NCI-H2171 (cell line): ENCODE data around the gene AIFM2.
"Not testable (repeated sequence)": the region's sequence is repeated elsewhere in the genome, so short reads cannot be mapped to it uniquely, and the experiment has no call there.

ENCODE experiments used
- DNase-seq: peaks from one replicate; lab custom pipeline; 2025; lab: John Stamatoyannopoulos, UW

Gene AIFM2

DNA sequence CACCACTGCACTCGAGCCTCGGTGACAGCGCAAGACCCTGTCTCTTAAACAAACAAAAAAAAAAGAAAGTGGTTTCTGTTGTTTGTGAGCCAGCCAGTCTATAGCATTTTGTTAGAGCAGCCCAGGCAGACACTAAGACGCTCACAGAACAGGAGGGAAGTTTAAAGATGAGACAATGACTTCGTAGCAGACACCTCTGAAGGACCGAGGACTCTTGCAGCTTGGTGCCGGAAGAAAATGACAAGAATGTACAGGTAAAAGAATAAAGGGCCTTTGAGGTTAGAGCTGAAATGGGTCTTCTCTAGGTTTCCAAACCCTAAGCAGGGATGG lies 40.3 kb downstream of the AIFM2 start:
- no peak for DNase-seq

DNA sequence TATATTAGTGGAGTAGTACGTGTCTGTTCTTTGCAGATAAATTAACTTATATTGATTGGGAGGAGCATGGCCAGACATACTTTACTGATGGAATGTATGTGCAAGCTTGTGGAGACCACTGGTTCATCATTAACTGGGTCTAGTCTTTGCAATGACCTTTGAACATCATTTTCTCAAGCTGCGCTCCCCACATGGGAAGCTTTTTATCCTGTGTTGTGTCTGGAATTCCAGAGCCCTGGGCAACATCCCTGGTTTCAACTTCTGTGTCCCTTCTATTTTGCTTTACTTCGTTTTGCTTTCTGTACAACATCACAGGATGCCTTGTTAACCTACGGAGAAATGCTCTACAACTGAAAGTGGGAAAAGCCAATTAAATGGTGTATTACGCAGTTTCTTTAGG lies 41.7 kb downstream of the AIFM2 start:
- no peak for DNase-seq

DNA sequence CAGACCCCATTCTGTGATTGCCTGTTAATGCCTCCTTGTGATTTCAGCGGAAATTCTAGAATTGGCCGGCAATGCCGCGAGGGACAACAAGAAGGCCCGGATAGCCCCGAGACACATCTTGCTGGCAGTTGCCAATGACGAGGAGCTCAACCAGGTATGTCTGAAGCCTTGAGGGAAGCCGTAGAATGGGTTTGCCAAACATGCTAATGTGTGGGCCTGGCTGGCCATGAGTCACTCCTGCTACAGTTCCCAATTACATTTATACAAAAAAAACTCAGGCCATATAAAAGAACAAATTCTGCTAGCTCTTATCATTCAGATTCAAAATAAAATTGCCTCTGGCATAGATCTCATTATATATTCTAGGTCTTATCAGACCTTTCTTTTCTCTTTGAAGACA lies 42.6 kb downstream of the AIFM2 start:
- no peak for DNase-seq

DNA sequence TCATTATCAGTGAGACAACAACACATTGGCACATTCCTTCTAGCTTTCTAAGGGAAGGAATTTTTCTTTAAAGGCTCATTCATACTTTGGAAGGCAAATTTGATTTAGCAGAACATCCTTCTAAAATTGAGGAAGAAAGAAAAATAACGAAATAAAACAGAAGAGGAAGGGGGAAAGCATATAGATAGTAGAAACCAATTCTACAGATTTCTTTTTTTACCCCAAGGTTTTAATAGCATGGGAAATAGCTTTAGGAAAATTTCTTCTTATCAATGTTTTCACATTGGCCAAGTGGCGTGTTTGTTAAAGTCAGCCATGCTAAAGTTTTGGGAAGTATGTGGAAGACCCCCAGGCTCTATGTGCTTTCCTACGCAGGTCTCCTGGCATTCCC lies 44.3 kb downstream of the AIFM2 start:
- DNase-seq, result no peak

DNA sequence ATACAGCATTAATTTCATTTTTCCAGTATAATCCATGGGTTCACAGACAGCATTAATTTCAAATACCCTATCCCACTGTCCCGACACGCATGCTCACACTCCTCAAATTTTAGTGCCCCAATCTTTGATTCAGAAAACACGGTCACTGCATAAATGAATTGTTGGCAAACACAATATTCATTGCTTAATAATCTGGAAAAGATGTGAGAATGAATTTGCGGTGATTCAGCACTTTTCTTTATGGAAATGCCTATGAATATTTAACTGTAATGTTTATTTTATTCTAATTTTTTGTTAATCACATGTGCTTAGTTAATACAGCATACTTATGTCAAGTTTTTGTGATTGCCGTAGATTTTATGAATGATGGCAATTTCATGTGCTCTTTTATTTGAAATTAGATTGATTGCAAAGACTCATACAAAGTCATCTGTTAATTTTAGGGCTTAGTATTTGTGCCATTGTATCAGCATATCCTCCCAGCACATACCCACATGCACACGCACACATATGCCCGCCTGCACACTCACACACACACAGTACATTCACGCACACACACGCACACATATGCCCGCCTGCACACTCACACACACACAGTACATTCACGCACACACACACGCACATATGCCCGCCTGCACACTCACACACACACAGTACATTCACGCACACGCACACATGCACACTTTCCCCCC lies 44.9 kb downstream of the AIFM2 start:
- no peak for DNase-seq

DNA sequence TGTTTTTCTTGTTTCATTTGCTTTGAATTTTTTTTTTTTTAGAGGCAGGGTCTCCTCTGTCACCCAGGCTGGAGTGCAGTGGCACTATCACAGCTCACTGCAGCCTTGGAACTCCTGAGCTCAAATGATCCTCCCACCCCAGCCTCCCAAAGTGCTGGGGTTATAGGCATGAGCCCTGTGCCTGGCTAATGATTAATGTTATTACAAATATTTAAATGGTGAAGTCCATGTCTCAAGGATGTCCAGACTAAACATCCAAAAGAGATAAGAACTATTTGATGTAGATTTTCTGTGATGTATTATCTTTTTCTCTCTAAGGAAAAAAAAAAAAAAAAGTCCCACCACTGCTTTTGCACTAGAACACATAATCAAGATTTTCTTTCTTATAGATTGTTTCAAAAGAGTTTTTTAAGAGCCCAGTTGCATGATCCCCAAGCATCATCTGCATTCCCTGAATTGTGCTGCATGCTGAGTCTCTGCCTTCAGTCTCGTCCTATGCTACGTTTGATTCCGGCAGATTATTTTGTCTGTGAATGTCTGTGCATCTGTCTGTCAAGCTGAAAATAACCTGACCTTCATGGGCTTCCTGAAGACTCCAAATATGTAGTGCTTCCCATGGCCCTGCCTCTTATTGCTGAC lies 46.5 kb downstream of the AIFM2 start:
- no peak for DNase-seq

DNA sequence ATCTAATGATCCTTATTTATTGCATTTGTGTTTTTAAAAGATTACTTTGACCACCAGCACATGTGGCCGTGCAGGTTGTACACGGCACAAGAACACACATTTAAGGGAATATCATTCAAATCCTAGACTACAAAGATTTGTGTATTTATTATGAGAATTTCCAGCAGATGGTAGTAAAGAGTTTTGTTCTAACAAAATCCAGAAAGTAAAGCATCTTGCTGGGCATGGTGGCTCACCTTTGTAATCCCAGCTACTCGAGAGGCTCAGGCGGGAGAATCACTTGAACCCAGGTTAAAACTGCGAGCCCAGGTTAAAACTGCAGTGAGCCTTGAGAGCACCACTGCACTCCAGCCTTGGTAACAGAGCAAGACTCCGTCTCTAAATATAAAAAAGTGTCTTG lies 48.4 kb downstream of the AIFM2 start:
- DNase-seq, result no peak

DNA sequence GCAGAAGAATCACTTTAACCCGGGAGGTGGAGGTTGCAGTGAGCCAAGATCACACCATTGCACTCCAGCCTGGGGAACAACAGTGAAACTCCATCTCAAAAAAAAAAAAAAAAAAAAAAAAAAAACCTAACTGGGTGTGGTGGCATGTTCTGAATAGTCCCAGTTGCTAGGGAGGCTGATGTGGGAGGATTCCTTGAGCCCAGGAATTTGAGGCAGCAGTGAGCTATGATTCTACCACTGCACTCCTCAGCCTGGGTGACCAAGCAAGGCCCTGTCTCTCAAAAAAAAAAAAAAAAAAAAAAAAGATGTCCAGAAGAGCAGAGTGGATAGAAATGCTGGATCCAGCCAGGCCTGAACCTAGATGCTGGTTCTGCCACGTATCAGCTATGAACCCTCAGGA lies 51.8 kb downstream of the AIFM2 start:
- not testable (repeated sequence) for DNase-seq

DNA sequence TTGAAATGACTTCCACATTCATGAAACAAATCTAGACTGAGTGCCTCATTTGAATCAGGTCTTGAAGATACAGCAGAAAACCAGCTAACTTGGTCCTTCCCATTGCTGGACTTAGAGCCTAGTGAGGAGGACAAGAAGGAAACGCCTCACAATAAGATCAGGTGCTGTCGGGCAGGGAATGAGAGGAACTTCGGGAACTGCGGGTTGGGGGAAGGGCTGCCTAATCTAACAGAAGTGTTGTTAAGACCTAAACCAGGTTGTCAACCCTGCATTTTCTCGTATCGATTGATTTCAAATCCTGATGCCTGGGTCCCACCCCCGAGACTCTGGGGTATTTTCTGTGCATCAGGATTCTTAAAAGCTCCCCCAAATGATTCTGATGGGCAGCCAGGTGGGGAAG lies 53.7 kb downstream of the AIFM2 start:
- no peak for DNase-seq

DNA sequence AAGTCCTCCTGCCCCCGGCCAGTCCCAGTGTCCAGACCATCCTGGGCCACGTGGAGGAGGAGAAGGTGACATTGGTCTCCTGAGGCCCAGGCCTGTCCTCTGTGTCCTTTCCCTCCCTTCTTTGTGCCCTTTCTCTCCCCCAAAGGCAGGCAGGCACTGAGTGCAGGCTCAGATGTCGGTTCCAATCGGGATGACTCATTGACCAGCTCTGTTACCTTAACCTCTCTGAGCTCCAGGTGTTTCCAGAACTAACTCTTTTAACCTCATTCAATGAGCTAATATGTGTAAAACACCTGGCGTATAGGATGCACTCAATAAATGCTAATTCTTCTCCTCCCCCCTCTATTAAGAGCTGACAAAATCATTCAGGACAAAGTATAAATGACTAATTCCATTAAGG lies 54.3 kb downstream of the AIFM2 start:
- DNase-seq, result no peak

DNA sequence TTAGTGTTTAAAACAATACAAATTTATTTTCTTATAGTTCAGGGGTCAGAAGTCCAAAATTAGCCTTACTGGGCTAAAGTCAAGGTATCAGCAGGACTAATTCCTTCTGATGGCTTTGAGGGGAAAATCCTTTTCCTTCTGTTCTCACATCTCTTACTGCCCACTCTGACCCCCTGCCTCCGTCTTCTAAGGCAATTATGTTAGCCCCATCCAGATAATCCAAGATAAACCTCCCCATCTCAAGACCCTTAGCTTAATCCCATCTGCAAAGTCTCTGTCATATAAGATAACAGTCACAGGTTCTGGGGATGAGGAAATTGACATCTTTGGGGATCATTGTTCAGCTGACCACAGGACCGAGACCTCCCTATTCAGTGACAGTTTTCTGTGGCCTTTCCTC lies 57.7 kb downstream of the AIFM2 start:
- no peak for DNase-seq

DNA sequence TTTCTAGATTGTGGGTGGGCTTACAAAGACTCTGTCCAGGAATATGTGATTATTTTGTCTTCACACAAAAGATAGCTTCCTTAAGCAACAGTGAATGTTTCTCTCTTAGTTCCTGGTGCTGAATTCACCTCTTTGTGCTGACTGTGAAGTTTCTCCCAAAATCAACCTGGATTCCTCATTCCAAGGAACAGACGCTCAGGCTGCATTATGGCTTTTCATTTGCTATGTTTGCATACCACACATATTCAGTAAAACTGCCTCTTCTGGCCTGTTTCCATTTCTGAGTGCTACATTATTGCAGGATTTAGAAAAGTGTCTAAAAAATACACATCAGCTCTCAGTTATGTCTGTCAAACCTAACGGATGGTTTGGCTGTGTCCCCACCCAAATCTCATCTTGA lies 58.5 kb downstream of the AIFM2 start:
- no peak for DNase-seq

DNA sequence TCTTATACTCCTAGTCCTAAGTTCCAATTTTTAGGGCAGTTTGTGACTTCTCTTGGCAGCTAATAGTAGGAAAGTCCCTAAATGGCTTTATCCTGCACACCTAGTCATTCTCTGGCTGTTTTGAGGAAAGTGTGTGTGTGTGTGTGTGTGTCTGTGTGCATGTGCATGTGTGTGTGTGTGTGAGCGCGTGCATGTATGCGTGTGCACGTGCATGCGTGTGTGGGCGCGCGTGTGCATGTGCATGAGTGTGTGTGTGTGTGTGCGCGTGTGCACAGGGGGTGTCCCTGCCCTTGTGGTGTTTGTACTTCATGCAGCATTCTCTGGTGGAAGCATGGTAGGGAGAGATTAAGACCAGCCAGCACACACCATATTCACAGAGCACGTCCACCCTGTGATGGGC lies 61.8 kb downstream of the AIFM2 start:
- DNase-seq, result no peak

DNA sequence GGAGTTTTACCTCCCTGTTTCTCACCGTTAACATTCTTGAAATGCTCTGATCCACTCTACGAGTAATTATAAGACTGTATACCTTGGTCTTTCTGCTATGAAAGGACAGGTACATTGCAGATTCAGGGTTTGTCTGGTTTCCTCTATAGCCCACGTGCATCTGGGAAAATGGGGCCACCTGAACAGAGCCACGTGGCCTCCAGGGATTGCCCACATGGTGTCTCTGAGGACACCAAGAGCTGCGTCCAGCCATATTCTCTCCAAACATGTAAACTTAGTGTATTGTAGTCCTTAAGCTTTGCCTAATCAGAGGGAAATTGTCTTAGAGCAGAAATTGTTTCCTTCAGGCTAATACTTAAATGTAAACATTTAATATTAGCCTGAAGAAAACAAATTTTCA lies 63.3 kb downstream of the AIFM2 start:
- DNase-seq, result no peak

DNA sequence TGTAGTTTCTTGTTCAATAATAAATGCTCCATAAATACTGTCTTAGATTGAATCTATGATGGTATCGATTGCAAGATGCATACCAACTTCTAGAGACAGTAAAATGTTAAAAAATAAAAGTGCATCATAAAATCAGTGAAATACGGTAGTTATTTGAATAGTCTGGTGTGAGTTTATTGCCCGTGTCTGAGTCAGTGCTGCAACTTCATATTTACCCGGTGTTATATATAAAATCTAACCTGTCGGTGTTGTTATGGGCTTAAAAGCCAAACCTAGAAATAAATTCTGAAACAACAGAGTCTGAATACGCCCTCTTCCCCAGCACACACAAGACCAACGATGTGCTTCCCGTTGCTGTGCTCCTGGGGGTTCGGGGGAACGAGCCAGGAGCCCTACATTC lies 63.7 kb downstream of the AIFM2 start:
- DNase-seq, result no peak

DNA sequence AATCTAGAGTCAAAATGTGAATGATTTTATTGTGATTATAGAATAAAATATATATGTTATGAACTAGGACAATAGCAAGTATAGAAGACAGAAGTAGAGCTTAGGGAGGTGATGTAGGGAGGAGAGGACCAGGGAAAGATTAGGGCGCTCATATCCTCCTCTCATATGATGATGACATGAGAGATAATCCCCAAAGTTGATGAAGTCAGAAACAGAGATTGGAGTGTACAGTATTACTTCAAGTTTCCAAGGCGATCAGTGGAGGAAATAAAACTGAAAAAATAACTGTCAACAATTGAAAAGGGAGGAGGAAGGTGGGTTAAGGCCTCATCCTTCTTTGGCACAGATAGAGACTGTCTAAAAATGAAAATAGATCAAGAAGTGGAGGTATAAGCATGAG lies 65.0 kb downstream of the AIFM2 start:
- no peak for DNase-seq

DNA sequence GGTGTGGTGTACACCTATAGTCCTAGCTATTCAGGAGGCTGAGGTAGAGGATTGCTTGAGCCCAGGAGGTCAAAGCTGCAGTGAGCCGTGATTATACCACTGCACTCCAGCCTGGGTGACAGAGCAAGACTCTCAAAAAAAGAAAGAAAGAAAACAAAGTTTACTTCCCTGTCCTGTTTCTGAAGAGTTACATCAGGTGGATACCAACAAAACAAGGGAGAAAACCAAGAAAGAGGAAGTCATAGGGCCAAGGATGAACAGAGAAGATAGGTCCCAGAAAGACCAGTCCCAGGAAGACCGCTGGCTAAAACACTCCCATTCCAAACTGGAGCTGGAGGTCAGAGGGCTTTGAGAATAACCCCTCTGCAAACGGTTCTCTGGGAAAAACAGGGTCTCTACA lies 66.4 kb downstream of the AIFM2 start:
- no peak for DNase-seq

DNA sequence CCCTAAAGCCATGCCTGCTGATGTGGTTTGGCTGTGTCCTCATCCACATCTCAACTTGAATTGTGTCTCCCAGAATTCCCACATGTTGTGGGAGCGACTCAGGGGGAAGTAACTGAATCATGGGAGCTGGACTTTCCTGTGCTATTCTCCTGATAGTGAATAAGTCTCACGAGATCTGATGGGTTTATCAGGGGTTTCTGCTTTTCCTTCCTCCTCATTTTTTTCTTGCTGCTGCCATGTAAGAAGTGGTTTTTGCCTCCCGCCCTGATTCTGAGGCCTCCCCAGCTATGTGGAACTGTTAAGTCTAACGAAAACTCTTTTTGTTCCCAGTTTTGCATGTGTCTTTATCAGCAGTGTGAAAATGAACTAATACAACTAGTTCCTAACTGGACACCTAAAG lies 68.1 kb downstream of the AIFM2 start:
- DNase-seq, result no peak

DNA sequence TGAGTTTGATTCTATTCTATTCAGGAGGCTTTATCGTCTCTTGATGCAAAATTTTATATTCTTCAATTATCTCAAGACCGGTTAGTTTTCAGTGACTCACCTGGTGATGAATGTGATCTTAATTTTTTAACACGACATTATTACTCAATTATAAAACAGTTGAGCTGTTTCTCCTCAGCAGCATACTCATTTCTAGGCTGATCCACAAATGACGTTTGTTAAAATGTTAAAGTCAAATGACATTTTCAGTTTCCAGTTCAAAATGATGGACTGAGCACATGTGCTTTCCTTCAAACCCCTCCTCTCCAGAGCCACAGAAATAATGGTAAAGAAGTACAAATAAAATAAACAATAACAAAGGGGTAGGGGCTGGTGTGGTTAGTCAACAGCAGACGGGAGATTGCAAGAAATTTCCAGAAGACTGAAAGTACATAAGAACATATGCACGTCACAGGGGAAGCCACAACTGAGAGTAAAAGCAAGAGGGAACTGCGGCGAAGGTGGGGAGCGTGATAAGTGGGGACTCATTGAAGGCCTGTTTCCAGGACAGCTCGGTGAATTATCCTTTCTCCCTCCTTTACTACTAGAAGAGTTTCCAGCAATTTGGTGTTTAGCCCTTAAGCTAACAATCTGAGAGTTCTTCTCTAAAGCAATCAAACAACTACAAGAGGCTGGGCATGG lies 69.1 kb downstream of the AIFM2 start:
- DNase-seq, result no peak
